ENCODE measurements around the gene ATXN1. TPM values are rescaled to one million over a fixed set of nuclear protein-coding genes. Genes with fewer than 3 reads are reported as not detected.
A peak's percentile ranks its signal among the peaks of the same experiment; 100 is the strongest.

ATXN1 gene
- total and polyA plus RNA-seq, 2 donors from 2014 or later = 4.2 to 58.2 TPM

DNA sequence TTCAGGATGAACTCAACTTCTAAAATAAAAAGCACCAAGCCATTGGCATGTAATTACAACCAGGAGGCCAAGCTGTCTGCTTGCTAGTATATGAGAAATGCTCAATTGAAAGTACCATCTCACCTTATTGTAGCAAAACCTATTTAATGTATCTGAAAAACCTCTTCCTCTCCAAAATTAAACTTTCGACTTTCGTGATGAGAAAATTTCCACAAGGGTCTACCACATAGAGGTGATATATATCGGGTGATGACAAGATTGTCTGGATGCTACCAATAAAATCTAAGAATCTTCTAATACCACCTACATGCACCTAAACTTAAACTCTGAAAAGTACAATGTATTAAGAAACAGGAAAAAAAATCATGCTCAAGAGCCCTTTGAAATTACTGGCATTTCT is 74.2 kb downstream of the ATXN1 start:
- H3K27me3 ChIP-seq (ENCODE audit: control insufficient read depth, insufficient read depth, low read length) = no peaks in the 10 kb centered on the region
- H3K36me3 ChIP-seq (ENCODE audit: control insufficient read depth in 2 of 3, insufficient read depth in 3 of 3, low read length in 3 of 3) = no peaks in the 10 kb centered on the region
- peaks cover 0 to 15% (median 9%) of the 10 kb centered on the region in 3 donors for H3K4me1 ChIP-seq (ENCODE audit: control insufficient read depth in 2 of 3, insufficient read depth in 2 of 3, low read depth in 1 of 3, low read length in 3 of 3)
- no peak overlapping the region for H3K4me3 ChIP-seq (ENCODE audit: low read length in 3 of 3)
- H3K9ac ChIP-seq (ENCODE audit: low read length in 3 of 3) = no peak overlapping the region
- no peaks in the 10 kb centered on the region for H3K9me3 ChIP-seq (ENCODE audit: control insufficient read depth in 2 of 3, insufficient read depth in 1 of 3, low read length in 3 of 3)
- intact Hi-C loops (cut with DNase I) = no loop called here
- TF ChIP-seq CTCF (IDR thresholded peaks at IDR 0.05; ENCODE audit: borderline replicate concordance, extremely low read depth, insufficient read depth) = no peak
- FAIRE-seq = no peak
- no peak overlapping the region for H3K27ac ChIP-seq (ENCODE audit: low read depth in 2 of 2, low read length in 2 of 2)
- DNase-seq = no peak

DNA sequence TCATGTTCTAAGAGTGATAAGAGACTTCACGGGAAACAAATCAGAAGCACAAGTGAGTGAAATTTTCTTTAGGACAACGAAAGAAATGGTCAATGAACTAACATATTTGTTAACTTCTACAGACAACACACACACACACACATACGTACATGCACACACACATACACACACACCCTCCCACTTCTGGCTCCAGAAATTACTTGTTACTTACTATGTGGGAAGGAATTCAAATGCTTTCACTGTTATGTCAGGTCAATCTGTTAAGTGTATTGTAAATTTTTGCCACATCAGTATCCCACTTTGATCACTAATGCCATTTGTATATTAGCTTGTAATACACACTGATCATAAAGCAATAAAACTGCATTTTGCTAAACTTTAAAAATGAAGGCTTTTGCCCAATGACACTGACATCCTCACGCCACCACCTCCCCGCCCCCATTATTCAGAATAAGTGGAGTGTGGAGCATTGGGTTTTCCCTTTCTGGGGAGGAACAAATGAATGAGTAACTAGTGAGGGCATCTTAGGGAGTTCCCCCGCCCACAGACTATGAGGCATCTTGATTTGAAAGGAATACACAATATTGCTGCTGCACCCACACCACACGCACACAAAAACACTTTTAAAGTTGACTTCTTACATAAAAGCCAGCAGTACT is 76.2 kb downstream of the ATXN1 start:
- H3K9ac ChIP-seq (ENCODE audit: low read length in 3 of 3) = no peak overlapping the region
- DNase-seq (peak in 1 of 5 donors; percentile 39), FAIRE-seq (no peak)
- no peak overlapping the region for H3K4me3 ChIP-seq (ENCODE audit: low read length in 3 of 3)
- H3K27ac ChIP-seq (ENCODE audit: low read depth in 2 of 2, low read length in 2 of 2) = no peak overlapping the region
- no peaks in the 10 kb centered on the region for H3K36me3 ChIP-seq (ENCODE audit: control insufficient read depth in 2 of 3, insufficient read depth in 3 of 3, low read length in 3 of 3)
- peaks cover 0 to 15% (median 6%) of the 10 kb centered on the region in 3 donors for H3K4me1 ChIP-seq (ENCODE audit: control insufficient read depth in 2 of 3, insufficient read depth in 2 of 3, low read depth in 1 of 3, low read length in 3 of 3)
- no peaks in the 10 kb centered on the region for H3K27me3 ChIP-seq (ENCODE audit: control insufficient read depth, insufficient read depth, low read length)
- intact Hi-C loops (cut with DNase I) = no loop called here
- no peaks in the 10 kb centered on the region for H3K9me3 ChIP-seq (ENCODE audit: control insufficient read depth in 2 of 3, insufficient read depth in 1 of 3, low read length in 3 of 3)
- TF ChIP-seq CTCF (IDR thresholded peaks at IDR 0.05; ENCODE audit: borderline replicate concordance, extremely low read depth, insufficient read depth) = no peak

DNA sequence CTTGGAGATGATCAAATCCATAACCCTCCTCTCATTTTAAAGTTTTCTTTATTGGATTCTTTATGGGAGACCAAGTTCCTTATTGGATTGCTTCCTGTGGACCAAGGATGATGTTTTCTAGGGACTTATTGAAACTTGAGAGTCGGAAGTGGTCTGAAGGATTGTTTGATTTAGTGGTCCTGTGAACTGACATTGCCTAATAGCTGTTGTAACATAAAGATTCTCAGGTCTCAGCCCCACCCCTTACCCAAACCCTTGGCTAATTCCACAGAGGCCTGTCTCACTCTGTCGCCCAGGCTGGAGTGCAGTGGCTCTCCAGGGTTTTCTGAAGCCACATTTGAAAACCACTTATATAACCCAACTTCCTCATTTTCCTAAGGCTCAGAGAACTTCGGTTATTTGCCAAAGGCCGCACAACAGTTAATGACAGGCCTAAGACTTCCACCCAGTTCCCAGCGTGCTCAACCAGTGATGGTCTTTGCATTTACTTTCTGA is 77.0 kb downstream of the ATXN1 start:
- Histone ChIP-seq H3K27me3 (ENCODE audit: control insufficient read depth, insufficient read depth, low read length) (no peaks in the 10 kb centered on the region), H3K36me3 (ENCODE audit: control insufficient read depth in 2 of 3, insufficient read depth in 3 of 3, low read length in 3 of 3) (no peaks in the 10 kb centered on the region), H3K4me3 (ENCODE audit: low read length in 3 of 3) (no peak overlapping the region), H3K9ac (ENCODE audit: low read length in 3 of 3) (no peak overlapping the region), H3K27ac (ENCODE audit: low read depth in 2 of 2, low read length in 2 of 2) (no peak overlapping the region), H3K4me1 (ENCODE audit: control insufficient read depth in 2 of 3, insufficient read depth in 2 of 3, low read depth in 1 of 3, low read length in 3 of 3) (peaks cover 0 to 15% (median 6%) of the 10 kb centered on the region in 3 donors), H3K9me3 (ENCODE audit: control insufficient read depth in 2 of 3, insufficient read depth in 1 of 3, low read length in 3 of 3) (no peaks in the 10 kb centered on the region)
- DNase-seq (peak in 2 of 5 donors; percentile 48 to 52), FAIRE-seq (no peak)
- no peak for TF ChIP-seq CTCF (IDR thresholded peaks at IDR 0.05; ENCODE audit: borderline replicate concordance, extremely low read depth, insufficient read depth)
- intact Hi-C loops (cut with DNase I) = no loop called here
